ENCODE data around the gene RBKS. TPM values are rescaled to one million over a fixed set of nuclear protein-coding genes. Genes with fewer than 3 reads are reported as not detected.

RBKS gene
- polyA plus RNA-seq, 1 of the 3 experiments (the other 2 are of a cell fraction): 7.4 TPM

DNA sequence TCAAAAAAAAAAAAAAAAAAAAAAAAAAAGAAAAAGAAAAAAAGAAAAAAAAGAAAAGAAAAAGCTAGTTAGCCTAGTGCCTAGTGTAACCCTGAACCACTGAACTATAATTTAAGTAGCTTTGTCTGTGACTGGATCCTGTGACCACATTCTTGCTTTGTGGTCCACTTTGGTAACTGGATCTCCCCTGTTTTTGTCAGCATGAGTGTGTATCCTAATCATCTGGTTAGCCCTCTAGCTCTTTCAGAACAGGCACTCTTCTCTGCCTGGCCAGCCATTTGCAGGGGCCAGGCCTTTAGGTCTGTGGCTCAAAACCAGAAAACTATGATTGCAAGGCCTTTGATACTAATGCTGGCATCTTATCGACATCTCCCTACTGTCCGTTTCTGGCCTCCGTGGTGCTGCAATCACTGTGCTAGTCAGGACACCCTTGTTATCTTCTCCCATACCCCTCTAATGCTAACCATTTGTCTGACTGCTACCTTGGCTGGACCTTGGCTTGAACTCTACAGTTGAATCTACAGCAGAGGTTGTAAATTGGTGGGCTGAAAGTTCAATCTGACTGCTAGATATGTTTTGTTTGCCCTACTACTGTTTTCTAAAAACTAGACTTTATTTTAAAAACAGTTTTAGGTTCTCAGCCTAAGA lies 40.5 kb downstream of the RBKS start:
- no peak overlapping the region for H2AFZ ChIP-seq (ENCODE audit: low read depth)
- no peak for DNase-seq
- CTCF ChIA-PET: interaction anchor here (0.6 to 2.8 kb wide), 4 partner anchors 11 to 166 kb away, joined by 3 to 9 read pairs (median 4); no protein-coding TSS in a partner anchor

DNA sequence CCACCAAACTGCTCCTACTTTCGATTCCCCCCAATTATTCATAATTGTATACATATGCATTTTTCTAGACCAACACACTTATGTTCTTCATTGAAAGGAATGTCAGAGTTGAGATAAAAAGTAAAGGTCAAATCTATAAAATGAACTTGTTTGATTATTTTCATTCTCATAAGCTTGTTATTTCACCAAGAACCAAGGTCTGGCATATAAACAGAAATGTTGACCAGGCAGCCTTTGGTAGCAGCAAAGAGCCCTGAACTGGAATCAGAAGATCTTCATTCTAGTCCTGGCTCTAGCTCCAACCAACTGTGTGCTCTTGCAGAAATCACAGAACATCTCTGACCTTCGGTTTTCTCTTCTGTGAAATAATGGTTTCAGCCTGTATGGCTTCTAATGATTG lies 42.9 kb downstream of the RBKS start:
- TF ChIP-seq SMC3 (IDR thresholded peaks at IDR 0.05; ENCODE audit: low read depth, low read length) (no peak), CHD2 (IDR thresholded peaks at IDR 0.05; ENCODE audit: low read length, partially characterized antibody) (no peak), JUND (IDR thresholded peaks at IDR 0.05) (no peak), EP300 (IDR thresholded peaks at IDR 0.05; ENCODE audit: borderline replicate concordance in 1 of 2, low read depth in 1 of 2, low read length in 1 of 2) (no peak), FOSL2 (IDR thresholded peaks at IDR 0.05; ENCODE audit: borderline replicate concordance, low read depth) (no peak), MXI1 (IDR thresholded peaks at IDR 0.05; ENCODE audit: low read depth, low read length) (no peak), RAD21 (IDR thresholded peaks at IDR 0.05; ENCODE audit: low read length) (no peak), MEF2A (IDR thresholded peaks at IDR 0.05; ENCODE audit: borderline replicate concordance, low read depth) (no peak), USF1 (IDR thresholded peaks at IDR 0.05; ENCODE audit: borderline replicate concordance, low read depth) (no peak), GATA2 (CRISPR knock-in tag; IDR thresholded peaks at IDR 0.05) (no peak), PBX3 (IDR thresholded peaks at IDR 0.05) (no peak), FOXJ3 (CRISPR knock-in tag; IDR thresholded peaks at IDR 0.05) (no peak), TEAD4 (IDR thresholded peaks at IDR 0.05; ENCODE audit: borderline replicate concordance, insufficient read depth) (no peak), GABPA (IDR thresholded peaks at IDR 0.05; ENCODE audit: low read depth) (no peak)
- TF ChIP-seq, protein P1, sequence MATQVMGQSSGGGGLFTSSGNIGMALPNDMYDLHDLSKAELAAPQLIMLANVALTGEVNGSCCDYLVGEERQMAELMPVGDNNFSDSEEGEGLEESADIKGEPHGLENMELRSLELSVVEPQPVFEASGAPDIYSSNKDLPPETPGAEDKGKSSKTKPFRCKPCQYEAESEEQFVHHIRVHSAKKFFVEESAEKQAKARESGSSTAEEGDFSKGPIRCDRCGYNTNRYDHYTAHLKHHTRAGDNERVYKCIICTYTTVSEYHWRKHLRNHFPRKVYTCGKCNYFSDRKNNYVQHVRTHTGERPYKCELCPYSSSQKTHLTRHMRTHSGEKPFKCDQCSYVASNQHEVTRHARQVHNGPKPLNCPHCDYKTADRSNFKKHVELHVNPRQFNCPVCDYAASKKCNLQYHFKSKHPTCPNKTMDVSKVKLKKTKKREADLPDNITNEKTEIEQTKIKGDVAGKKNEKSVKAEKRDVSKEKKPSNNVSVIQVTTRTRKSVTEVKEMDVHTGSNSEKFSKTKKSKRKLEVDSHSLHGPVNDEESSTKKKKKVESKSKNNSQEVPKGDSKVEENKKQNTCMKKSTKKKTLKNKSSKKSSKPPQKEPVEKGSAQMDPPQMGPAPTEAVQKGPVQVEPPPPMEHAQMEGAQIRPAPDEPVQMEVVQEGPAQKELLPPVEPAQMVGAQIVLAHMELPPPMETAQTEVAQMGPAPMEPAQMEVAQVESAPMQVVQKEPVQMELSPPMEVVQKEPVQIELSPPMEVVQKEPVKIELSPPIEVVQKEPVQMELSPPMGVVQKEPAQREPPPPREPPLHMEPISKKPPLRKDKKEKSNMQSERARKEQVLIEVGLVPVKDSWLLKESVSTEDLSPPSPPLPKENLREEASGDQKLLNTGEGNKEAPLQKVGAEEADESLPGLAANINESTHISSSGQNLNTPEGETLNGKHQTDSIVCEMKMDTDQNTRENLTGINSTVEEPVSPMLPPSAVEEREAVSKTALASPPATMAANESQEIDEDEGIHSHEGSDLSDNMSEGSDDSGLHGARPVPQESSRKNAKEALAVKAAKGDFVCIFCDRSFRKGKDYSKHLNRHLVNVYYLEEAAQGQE (IDR thresholded peaks at IDR 0.05; ENCODE audit: low read depth, low read length): no peak
- TF ChIP-seq, protein P2, sequence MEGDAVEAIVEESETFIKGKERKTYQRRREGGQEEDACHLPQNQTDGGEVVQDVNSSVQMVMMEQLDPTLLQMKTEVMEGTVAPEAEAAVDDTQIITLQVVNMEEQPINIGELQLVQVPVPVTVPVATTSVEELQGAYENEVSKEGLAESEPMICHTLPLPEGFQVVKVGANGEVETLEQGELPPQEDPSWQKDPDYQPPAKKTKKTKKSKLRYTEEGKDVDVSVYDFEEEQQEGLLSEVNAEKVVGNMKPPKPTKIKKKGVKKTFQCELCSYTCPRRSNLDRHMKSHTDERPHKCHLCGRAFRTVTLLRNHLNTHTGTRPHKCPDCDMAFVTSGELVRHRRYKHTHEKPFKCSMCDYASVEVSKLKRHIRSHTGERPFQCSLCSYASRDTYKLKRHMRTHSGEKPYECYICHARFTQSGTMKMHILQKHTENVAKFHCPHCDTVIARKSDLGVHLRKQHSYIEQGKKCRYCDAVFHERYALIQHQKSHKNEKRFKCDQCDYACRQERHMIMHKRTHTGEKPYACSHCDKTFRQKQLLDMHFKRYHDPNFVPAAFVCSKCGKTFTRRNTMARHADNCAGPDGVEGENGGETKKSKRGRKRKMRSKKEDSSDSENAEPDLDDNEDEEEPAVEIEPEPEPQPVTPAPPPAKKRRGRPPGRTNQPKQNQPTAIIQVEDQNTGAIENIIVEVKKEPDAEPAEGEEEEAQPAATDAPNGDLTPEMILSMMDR (IDR thresholded peaks at IDR 0.05): no peak
- TF ChIP-seq, protein P3, sequence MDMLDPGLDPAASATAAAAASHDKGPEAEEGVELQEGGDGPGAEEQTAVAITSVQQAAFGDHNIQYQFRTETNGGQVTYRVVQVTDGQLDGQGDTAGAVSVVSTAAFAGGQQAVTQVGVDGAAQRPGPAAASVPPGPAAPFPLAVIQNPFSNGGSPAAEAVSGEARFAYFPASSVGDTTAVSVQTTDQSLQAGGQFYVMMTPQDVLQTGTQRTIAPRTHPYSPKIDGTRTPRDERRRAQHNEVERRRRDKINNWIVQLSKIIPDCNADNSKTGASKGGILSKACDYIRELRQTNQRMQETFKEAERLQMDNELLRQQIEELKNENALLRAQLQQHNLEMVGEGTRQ (IDR thresholded peaks at IDR 0.05; ENCODE audit: borderline replicate concordance, low read depth, low read length): no peak

More for the DNA sequence above, 40.5 kb downstream of the RBKS start:
- WGBS (ENCODE audit: low lambda C conversion rate): 100% methylated on average over 3 of the region's 3 CpGs
- TF ChIP-seq POLR2AphosphoS5 (IDR thresholded peaks at IDR 0.05; ENCODE audit: low read depth, low read length) (no peak), NFIC (IDR thresholded peaks at IDR 0.05; ENCODE audit: borderline replicate concordance) (no peak), FOXM1 (IDR thresholded peaks at IDR 0.05; ENCODE audit: low read depth) (no peak), SMC3 (IDR thresholded peaks at IDR 0.05; ENCODE audit: low read depth, low read length) (no peak), GABPA (IDR thresholded peaks at IDR 0.05; ENCODE audit: low read depth) (no peak), EZH2phosphoT487 (IDR thresholded peaks at IDR 0.05; ENCODE audit: borderline replicate concordance, low read depth) (no peak)
- H3K4me3 ChIP-seq (ENCODE audit: low read depth in 2 of 2, low read length in 1 of 2): no peak overlapping the region
- H3K9ac ChIP-seq: no peak overlapping the region
- H4K20me1 ChIP-seq (ENCODE audit: insufficient read depth): no peaks in the 10 kb centered on the region
- no peaks in the 10 kb centered on the region for H3K9me2 ChIP-seq
- H3K27ac ChIP-seq (ENCODE audit: low read depth in 2 of 2, low read length in 1 of 2): no peak overlapping the region
- no peaks in the 10 kb centered on the region for H3K4me1 ChIP-seq (ENCODE audit: control insufficient read depth in 1 of 2, insufficient read depth in 2 of 2, low read depth in 1 of 2, low read length in 1 of 2)
- no peaks in the 10 kb centered on the region for H3K27me3 ChIP-seq (ENCODE audit: insufficient read depth)
- no peaks in the 10 kb centered on the region for H3F3A ChIP-seq (replicated peaks; ENCODE audit: insufficient read depth)
- H3K79me2 ChIP-seq (ENCODE audit: insufficient read depth): no peaks in the 10 kb centered on the region
- H3K36me3 ChIP-seq (replicated peaks in 1 of 2; ENCODE audit: control insufficient read depth in 1 of 2, insufficient read depth in 2 of 2, low read length in 1 of 2): no peaks in the 10 kb centered on the region
- H3K9me3 ChIP-seq: no peaks in the 10 kb centered on the region
- POLR2A ChIA-PET: no interaction called here
- no peak overlapping the region for H3K4me2 ChIP-seq

More for the DNA sequence above, 42.9 kb downstream of the RBKS start:
- Histone ChIP-seq H2AFZ (ENCODE audit: low read depth) (no peak overlapping the region), H4K20me1 (ENCODE audit: insufficient read depth) (no peaks in the 10 kb centered on the region), H3K4me2 (no peak overlapping the region), H3K36me3 (replicated peaks in 1 of 2; ENCODE audit: control insufficient read depth in 1 of 2, insufficient read depth in 2 of 2, low read length in 1 of 2) (no peaks in the 10 kb centered on the region), H3K9ac (no peak overlapping the region), H3K9me3 (no peaks in the 10 kb centered on the region), H3K27ac (ENCODE audit: low read depth in 2 of 2, low read length in 1 of 2) (no peak overlapping the region), H3K4me1 (ENCODE audit: control insufficient read depth in 1 of 2, insufficient read depth in 2 of 2, low read depth in 1 of 2, low read length in 1 of 2) (no peaks in the 10 kb centered on the region), H3K9me2 (no peaks in the 10 kb centered on the region), H3K27me3 (ENCODE audit: insufficient read depth) (no peaks in the 10 kb centered on the region), H3K4me3 (ENCODE audit: low read depth in 2 of 2, low read length in 1 of 2) (no peak overlapping the region), H3F3A (replicated peaks; ENCODE audit: insufficient read depth) (no peaks in the 10 kb centered on the region), H3K79me2 (ENCODE audit: insufficient read depth) (no peaks in the 10 kb centered on the region)
- ChIA-PET POLR2A (no interaction called here), CTCF (interaction anchor here (1.3 to 2.8 kb wide), 8 partner anchors 9 to 241 kb away, joined by 3 to 9 read pairs (median 4); no protein-coding TSS in a partner anchor)
- DNase-seq: no peak
- WGBS (ENCODE audit: low lambda C conversion rate): 87% methylated on average over 2 of the region's 2 CpGs

Measured in SK-N-SH (cell line).